Activated CD4-positive, alpha-beta T cell treated with anti-CD3 and anti-CD28 coated beads for 48 hours (primary cell): Measurements from ENCODE around the gene ZNF296.

Experiments used
- DNase-seq: peaks from one replicate; pipeline ENCODE4 v3.0.0-alpha.2; 2020

ZNF296 gene

GRCh38 chr19:45051929-45052579, 24.2 kb downstream of the ZNF296 start:
- no peak for DNase-seq

GRCh38 chr19:45050036-45050435, 26.2 kb downstream of the ZNF296 start:
- DNase-seq = no peak

- DNase-seq = no peak
Measured at GRCh38 chr19:45049073-45049736, 27.1 kb downstream of the ZNF296 start.

GRCh38 chr19:45047188-45047797, 29.0 kb downstream of the ZNF296 start:
- no peak for DNase-seq

GRCh38 chr19:45046355-45046754, 29.9 kb downstream of the ZNF296 start:
- DNase-seq = no peak

GRCh38 chr19:45045671-45046353, 30.5 kb downstream of the ZNF296 start:
- no peak for DNase-seq

GRCh38 chr19:45041125-45041524, 35.2 kb downstream of the ZNF296 start:
- no peak for DNase-seq

GRCh38 chr19:45040059-45040771, 36.1 kb downstream of the ZNF296 start:
- DNase-seq = no peak

- DNase-seq = peak; percentile 91
Measured at GRCh38 chr19:45038931-45039893, 37.1 kb downstream of the ZNF296 start, which contains the start of gene CLASRP. TSS of gene CLASRP (plus strand) at chr19:45039045. CDS start at chr19:45040213, 1,168 bp downstream.

- DNase-seq = no peak
Measured at GRCh38 chr19:45037393-45038169, 38.7 kb downstream of the ZNF296 start.

GRCh38 chr19:45035755-45036154, 40.5 kb downstream of the ZNF296 start:
- DNase-seq = no peak

- DNase-seq = no peak
Measured at GRCh38 chr19:45032421-45032820, 43.9 kb downstream of the ZNF296 start.

- no peak for DNase-seq
Measured at GRCh38 chr19:45030825-45031224, 45.5 kb downstream of the ZNF296 start.

GRCh38 chr19:45027371-45027770, 48.9 kb downstream of the ZNF296 start:
- DNase-seq = no peak

GRCh38 chr19:45025264-45025663, 51.0 kb downstream of the ZNF296 start:
- no peak for DNase-seq

- no peak for DNase-seq
Measured at GRCh38 chr19:45023048-45023447, 53.2 kb downstream of the ZNF296 start.

GRCh38 chr19:45021971-45022370, 54.3 kb downstream of the ZNF296 start:
- DNase-seq = no peak
